GM08714 (cell line): Measurements from ENCODE around the gene ABCC1.

Experiments used
- H3K4me3 ChIP-seq: fragments of 200-500 bp; sonication (Bioruptor generic); 2 replicates; pipeline ENCODE4 v1.5.1; 2014; ENCODE audit warnings: mild to moderate bottlenecking, low read length, inconsistent platforms
- ZNF274 ChIP-seq: IDR thresholded peaks from 2 replicates; pipeline ENCODE4 v1.6.1; 2012; ENCODE audit warnings: mild to moderate bottlenecking, low read depth, low read length

The ABCC1 gene

GRCh38 chr16:16008666-16009065 is 59.2 kb downstream of the ABCC1 start:
- no peak overlapping the region; the same call in 1 of the 2 replicates for H3K4me3 ChIP-seq
- no peak for TF ChIP-seq ZNF274

- H3K4me3 ChIP-seq, result no peak overlapping the region
Measured at GRCh38 chr16:16009401-16009800, 60.0 kb downstream of the ABCC1 start.

GRCh38 chr16:16010194-16010593 is 60.8 kb downstream of the ABCC1 start:
- TF ChIP-seq ZNF274, result no peak
- H3K4me3 ChIP-seq, result no peak overlapping the region

More at GRCh38 chr16:16009401-16009800, 60.0 kb downstream of the ABCC1 start:
- TF ChIP-seq ZNF274, result no peak

- H3K4me3 ChIP-seq, result no peak overlapping the region
- TF ChIP-seq ZNF274, result no peak
Measured at GRCh38 chr16:16012144-16012543, 62.7 kb downstream of the ABCC1 start.

GRCh38 chr16:16013812-16014211 is 64.4 kb downstream of the ABCC1 start:
- no peak overlapping the region for H3K4me3 ChIP-seq

GRCh38 chr16:16014329-16015224 is 65.2 kb downstream of the ABCC1 start:
- TF ChIP-seq ZNF274, result no peak
- H3K4me3 ChIP-seq, result no peak overlapping the region

More at GRCh38 chr16:16013812-16014211, 64.4 kb downstream of the ABCC1 start:
- TF ChIP-seq ZNF274, result no peak

- TF ChIP-seq ZNF274, result no peak
- no peak overlapping the region for H3K4me3 ChIP-seq
Measured at GRCh38 chr16:16015849-16016248, 66.4 kb downstream of the ABCC1 start.

GRCh38 chr16:16016388-16016964 is 67.1 kb downstream of the ABCC1 start:
- no peak overlapping the region for H3K4me3 ChIP-seq
- TF ChIP-seq ZNF274, result no peak

- TF ChIP-seq ZNF274, result no peak
- H3K4me3 ChIP-seq, result no peak overlapping the region
Measured at GRCh38 chr16:16017812-16018211, 68.4 kb downstream of the ABCC1 start.

- TF ChIP-seq ZNF274, result no peak
- no peak overlapping the region for H3K4me3 ChIP-seq
Measured at GRCh38 chr16:16018705-16019104, 69.3 kb downstream of the ABCC1 start.

- no peak overlapping the region for H3K4me3 ChIP-seq
- TF ChIP-seq ZNF274, result no peak
Measured at GRCh38 chr16:16019488-16019887, 70.1 kb downstream of the ABCC1 start.

GRCh38 chr16:16020291-16020690 is 70.9 kb downstream of the ABCC1 start:
- TF ChIP-seq ZNF274, result no peak
- no peak overlapping the region for H3K4me3 ChIP-seq

- no peak overlapping the region for H3K4me3 ChIP-seq
- TF ChIP-seq ZNF274, result no peak
Measured at GRCh38 chr16:16021020-16021419, 71.6 kb downstream of the ABCC1 start.

GRCh38 chr16:16021646-16021987 is 72.2 kb downstream of the ABCC1 start:
- no peak for TF ChIP-seq ZNF274

GRCh38 chr16:16021988-16022682 is 72.7 kb downstream of the ABCC1 start:
- H3K4me3 ChIP-seq, result no peak overlapping the region
- TF ChIP-seq ZNF274, result no peak

More at GRCh38 chr16:16021646-16021987, 72.2 kb downstream of the ABCC1 start:
- H3K4me3 ChIP-seq, result no peak overlapping the region

- no peak for TF ChIP-seq ZNF274
- no peak overlapping the region; the same call in 1 of the 2 replicates for H3K4me3 ChIP-seq
Measured at GRCh38 chr16:16022683-16023064, 73.3 kb downstream of the ABCC1 start.
